ENCODE data around the gene SOSTDC1.
"Not testable (repeated sequence)": the region's sequence is repeated elsewhere in the genome, so short reads cannot be mapped to it uniquely, and the experiment has no call there.

The SOSTDC1 gene

GRCh38 chr7:16465469-16466361, at the start of gene SOSTDC1:
SOSTDC1 (minus strand) TSS chr7:16465738; CDS start chr7:16465668, 70 bp downstream.
- DNase-seq, result peak; percentile 30 to 66

GRCh38 chr7:16514729-16515128, 49.2 kb upstream of the SOSTDC1 start:
- DNase-seq, result no peak

- no peak for DNase-seq
These were observed 48.7 kb upstream of the SOSTDC1 start for GRCh38 chr7:16514271-16514670.

- no peak for DNase-seq
These were observed 46.6 kb upstream of the SOSTDC1 start for GRCh38 chr7:16512097-16512496.

- DNase-seq, result no peak
These were observed 45.8 kb upstream of the SOSTDC1 start for GRCh38 chr7:16511314-16511713.

GRCh38 chr7:16509829-16510228, 44.3 kb upstream of the SOSTDC1 start:
- DNase-seq, result no peak

- DNase-seq, result not testable (repeated sequence)
These were observed 40.9 kb upstream of the SOSTDC1 start for GRCh38 chr7:16506422-16506821.

GRCh38 chr7:16504019-16504418, 38.5 kb upstream of the SOSTDC1 start:
- DNase-seq, result no peak

GRCh38 chr7:16502303-16502702, 36.8 kb upstream of the SOSTDC1 start:
- no peak for DNase-seq

GRCh38 chr7:16498122-16498521, 32.6 kb upstream of the SOSTDC1 start:
- no peak for DNase-seq

- no peak for DNase-seq
These were observed 29.6 kb upstream of the SOSTDC1 start for GRCh38 chr7:16494955-16495719.

GRCh38 chr7:16494551-16494950, 29.0 kb upstream of the SOSTDC1 start:
- DNase-seq, result no peak

- no peak for DNase-seq
These were observed 27.7 kb upstream of the SOSTDC1 start for GRCh38 chr7:16493266-16493665.

GRCh38 chr7:16492513-16493062, 27.1 kb upstream of the SOSTDC1 start:
- DNase-seq, result no peak

GRCh38 chr7:16491148-16491547, 25.6 kb upstream of the SOSTDC1 start:
- DNase-seq, result no peak

- DNase-seq, result no peak
These were observed 19.1 kb upstream of the SOSTDC1 start for GRCh38 chr7:16484453-16485158.

- peak in 1 of 2 experiments; percentile 57 for DNase-seq
These were observed 14.1 kb upstream of the SOSTDC1 start for GRCh38 chr7:16479591-16479990.

- no peak for DNase-seq
These were observed 13.6 kb upstream of the SOSTDC1 start for GRCh38 chr7:16479161-16479560.

GRCh38 chr7:16471933-16472332, 6.4 kb upstream of the SOSTDC1 start:
- no peak for DNase-seq

GRCh38 chr7:16463949-16464715, 1.4 kb downstream of the SOSTDC1 start:
- DNase-seq, result no peak

GRCh38 chr7:16463520-16463919, 2.0 kb downstream of the SOSTDC1 start:
- peak in 1 of 2 experiments; percentile 10 for DNase-seq

GRCh38 chr7:16462431-16462889, 3.1 kb downstream of the SOSTDC1 start:
- DNase-seq, result peak in 1 of 2 experiments; percentile 32

Data from NCI-H446 (cell line).